Common myeloid progenitor, CD34-positive (primary cell): ENCODE measurements around the gene GDA.

ENCODE experiments used
- CTCF ChIA-PET: fragments of 350-600 bp; sonication (Branson Sonifier 250); formaldehyde crosslinking; loops from one replicate; lab custom pipeline; 2021; ENCODE audit warnings: antibody characterized with exemption; lab: Charles Lee
- POLR2A ChIA-PET: fragments of 350-600 bp; sonication (Branson Sonifier 250); formaldehyde crosslinking; loops from one replicate; lab custom pipeline; 2021; ENCODE audit warnings: antibody characterized with exemption; lab: Charles Lee
- DNase-seq, 3 donors: peaks; one replicate each; pipeline versions ENCODE4 v3.0.0 to v3.0.0-alpha.2; 2013
- H3K27ac ChIP-seq, 2 experiments: 1 replicate in 1 of 2; 2 replicates in 1 of 2; pipeline ENCODE4 v1.7.0; 2013; ENCODE audit warnings: inconsistent platforms in 2 of 2, low read length in 2 of 2, mild to moderate bottlenecking in 2 of 2, low read depth in 1 of 2, moderate library complexity in 1 of 2; ENCODE audit not compliant: severe bottlenecking in 2 of 2, insufficient read depth in 1 of 2, poor library complexity in 1 of 2
- H3K27me3 ChIP-seq, 5 experiments: replicated peaks in 2 of 5; 1 replicate in 3 of 5; 2 replicates in 2 of 5; pipeline versions ENCODE4 v1.6.1 to v1.7.0; 2013; ENCODE audit warnings: low read length in 4 of 5, mild to moderate bottlenecking in 2 of 5, moderate library complexity in 2 of 5, inconsistent platforms in 1 of 5; ENCODE audit not compliant: insufficient read depth in 5 of 5, control insufficient read depth in 4 of 5
- H3K36me3 ChIP-seq, 4 experiments: 1 replicate in 2 of 4; 2 replicates in 2 of 4; pipeline versions ENCODE4 v1.6.1 to v1.7.0; 2013; ENCODE audit warnings: low read length in 3 of 4, control low read depth in 1 of 4, mild to moderate bottlenecking in 1 of 4; ENCODE audit not compliant: control insufficient read depth in 4 of 4, insufficient read depth in 4 of 4
- H3K4me1 ChIP-seq, 4 experiments: 1 replicate in 3 of 4; 2 replicates in 1 of 4; pipeline versions ENCODE4 v1.6.1 to v1.7.1; 2013; ENCODE audit warnings: low read length in 3 of 4, mild to moderate bottlenecking in 3 of 4, control low read depth in 1 of 4, inconsistent platforms in 1 of 4, moderate library complexity in 1 of 4; ENCODE audit not compliant: control insufficient read depth in 4 of 4, insufficient read depth in 4 of 4; ENCODE audit errors: control extremely low read depth in 1 of 4
- H3K4me3 ChIP-seq, 7 experiments: 1 replicate in 4 of 7; 2 replicates in 3 of 7; pipeline versions ENCODE4 v1.5.1 to v1.7.0; 2013; ENCODE audit warnings: mild to moderate bottlenecking in 7 of 7, low read length in 6 of 7, moderate library complexity in 6 of 7, inconsistent platforms in 2 of 7, low read depth in 2 of 7, control low read depth in 1 of 7; ENCODE audit not compliant: insufficient read depth in 4 of 7, control insufficient read depth in 1 of 7; ENCODE audit errors: extremely low read depth in 1 of 7
- H3K9me3 ChIP-seq, 5 experiments: 1 replicate in 4 of 5; 2 replicates in 1 of 5; pipeline versions ENCODE4 v1.6.1 to v1.7.1; 2013; ENCODE audit warnings: low read length in 4 of 5, mild to moderate bottlenecking in 2 of 5, inconsistent platforms in 1 of 5, low read depth in 1 of 5, moderate library complexity in 1 of 5; ENCODE audit not compliant: control insufficient read depth in 4 of 5, insufficient read depth in 2 of 5; ENCODE audit errors: control extremely low read depth in 1 of 5
- WGBS: methylation state at CpG from one replicate; pipeline ENCODE4 v1.1.5; 2013; ENCODE audit not compliant: insufficient coverage; 5-methylcytosine and 5-hydroxymethylcytosine counted together

The GDA gene

DNA sequence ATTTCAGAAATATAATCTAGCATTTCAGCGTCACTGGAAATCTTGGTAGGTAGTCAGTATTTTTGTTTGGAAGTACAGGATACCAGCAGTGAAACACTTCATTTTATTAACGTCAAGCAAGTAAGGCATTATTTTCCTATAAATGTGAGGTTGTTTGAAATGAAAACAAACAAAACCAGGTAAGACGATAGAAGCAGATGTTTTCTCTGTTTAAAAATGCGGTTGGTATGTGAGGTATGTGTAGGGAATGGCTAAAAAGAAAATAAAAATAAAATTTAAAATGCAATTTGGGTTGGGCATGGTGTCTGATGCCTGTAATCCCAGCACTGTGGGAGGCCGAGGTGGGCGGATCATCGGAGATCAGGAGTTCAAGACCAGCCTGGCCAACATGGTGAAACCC lies 16.1 kb downstream of the GDA start:
- DNase-seq, result no peak
- H3K27me3 ChIP-seq, result peaks cover 0 to 2% (median 0%) of the 10 kb centered on the region in 5 experiments
- peaks cover 0 to 2% (median 0%) of the 10 kb centered on the region in 5 experiments for H3K9me3 ChIP-seq
- ChIA-PET POLR2A (no interaction called here), CTCF (no interaction called here)
- H3K36me3 ChIP-seq, result no peaks in the 10 kb centered on the region
- H3K4me1 ChIP-seq, result no peaks in the 10 kb centered on the region
- H3K4me3 ChIP-seq, result no peak overlapping the region
- WGBS, result 100% methylated on average over 6 of the region's 7 CpGs
- H3K27ac ChIP-seq, result no peak overlapping the region

DNA sequence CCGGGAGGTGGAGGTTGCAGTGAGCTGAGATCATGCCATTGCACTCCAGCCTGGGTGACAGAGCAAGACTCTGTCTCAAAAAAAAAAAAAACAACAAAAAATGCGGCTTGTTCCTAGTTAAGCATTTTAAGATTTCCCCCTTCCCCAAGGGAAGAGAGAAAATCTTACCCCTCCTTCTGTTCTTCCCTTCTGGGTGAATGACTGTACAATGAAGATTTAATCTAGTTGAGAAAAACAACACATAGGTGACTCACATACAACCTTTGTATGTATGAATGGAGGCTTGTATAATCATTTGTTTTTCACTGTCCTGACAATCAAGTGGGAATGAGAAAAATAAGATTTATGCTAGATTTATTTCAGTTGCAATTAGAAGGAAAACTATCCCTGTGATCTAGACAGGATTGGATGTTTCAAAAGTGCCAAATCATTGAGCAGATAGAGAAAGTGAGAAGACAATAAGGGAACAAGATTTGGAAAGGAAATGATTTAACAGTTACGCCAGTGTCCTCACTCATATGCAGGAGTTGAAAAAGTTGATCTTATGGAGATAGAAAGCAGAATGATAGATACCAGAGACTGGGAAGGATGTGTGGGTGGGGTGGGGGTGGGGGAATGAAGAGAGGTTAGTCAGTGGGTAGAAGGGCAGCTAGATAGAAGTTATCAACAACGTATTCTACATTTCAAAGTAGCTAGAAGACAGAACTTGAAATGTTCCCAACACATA lies 16.7 kb downstream of the GDA start:
- Histone ChIP-seq H3K36me3 (no peaks in the 10 kb centered on the region), H3K27ac (no peak overlapping the region), H3K4me3 (no peak overlapping the region), H3K27me3 (peaks cover 0 to 2% (median 0%) of the 10 kb centered on the region in 5 experiments), H3K4me1 (no peaks in the 10 kb centered on the region), H3K9me3 (no peaks in the 10 kb centered on the region)
- ChIA-PET POLR2A (no interaction called here), CTCF (no interaction called here)
- 85% methylated on average over 2 of the region's 4 CpGs for whole genome bisulfite sequencing
- DNase-seq, result no peak

DNA sequence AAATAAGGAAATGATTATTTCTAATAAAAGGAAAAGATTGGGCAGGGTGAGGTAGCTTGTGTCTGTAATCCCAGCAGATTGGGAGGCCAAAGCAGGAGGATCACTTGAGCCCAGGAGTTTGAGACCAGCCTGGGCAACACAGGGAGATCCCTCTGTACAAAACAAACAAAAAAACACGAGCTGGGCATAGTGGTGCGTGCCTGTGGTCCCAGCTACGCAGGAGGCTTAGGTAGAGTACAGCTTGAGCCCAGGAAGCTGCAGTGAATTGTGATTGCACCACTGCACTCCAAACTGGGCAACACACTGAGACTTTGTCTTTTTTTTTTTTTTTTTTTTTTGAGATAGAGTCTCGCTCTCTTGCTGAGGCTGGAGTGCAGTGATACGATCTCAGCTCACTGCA lies 18.8 kb downstream of the GDA start:
- Histone ChIP-seq H3K36me3 (no peaks in the 10 kb centered on the region), H3K27me3 (peaks cover 0 to 2% (median 0%) of the 10 kb centered on the region in 5 experiments), H3K4me1 (no peaks in the 10 kb centered on the region), H3K4me3 (no peak overlapping the region), H3K27ac (no peak overlapping the region), H3K9me3 (no peaks in the 10 kb centered on the region)
- CTCF ChIA-PET, result no interaction called here
- WGBS, result no CpG with 5 or more reads among the region's 5 CpGs
- no peak for DNase-seq
- POLR2A ChIA-PET, result no interaction called here

DNA sequence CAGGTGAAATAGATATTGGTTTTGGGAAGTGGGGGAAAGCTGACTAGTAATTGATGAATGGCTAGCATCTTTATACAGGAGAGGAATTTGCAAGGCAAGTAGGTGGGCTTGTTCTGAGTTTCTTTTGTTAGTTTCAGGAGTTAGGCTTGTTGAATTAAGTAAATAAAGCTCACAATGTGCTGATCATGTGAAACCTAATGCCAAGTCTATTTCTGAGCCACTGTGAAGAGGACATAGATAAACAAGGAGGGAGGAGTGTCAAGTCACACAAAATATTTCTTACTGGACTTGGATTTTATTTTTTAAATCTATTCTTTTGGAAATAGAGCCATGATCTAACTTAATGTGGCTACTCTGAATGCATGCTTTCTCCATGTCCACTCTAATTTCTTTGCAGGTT lies 19.9 kb downstream of the GDA start:
- no peaks in the 10 kb centered on the region for H3K9me3 ChIP-seq
- no peak overlapping the region for H3K4me3 ChIP-seq
- ChIA-PET POLR2A (no interaction called here), CTCF (interaction anchor here (1.2 kb wide), 1 partner anchor 10 kb away, joined by 3 read pairs; no protein-coding TSS in a partner anchor)
- H3K27ac ChIP-seq, result no peak overlapping the region
- H3K4me1 ChIP-seq, result no peaks in the 10 kb centered on the region
- peaks cover 0 to 2% (median 0%) of the 10 kb centered on the region in 5 experiments for H3K27me3 ChIP-seq
- DNase-seq, result no peak
- no peaks in the 10 kb centered on the region for H3K36me3 ChIP-seq

DNA sequence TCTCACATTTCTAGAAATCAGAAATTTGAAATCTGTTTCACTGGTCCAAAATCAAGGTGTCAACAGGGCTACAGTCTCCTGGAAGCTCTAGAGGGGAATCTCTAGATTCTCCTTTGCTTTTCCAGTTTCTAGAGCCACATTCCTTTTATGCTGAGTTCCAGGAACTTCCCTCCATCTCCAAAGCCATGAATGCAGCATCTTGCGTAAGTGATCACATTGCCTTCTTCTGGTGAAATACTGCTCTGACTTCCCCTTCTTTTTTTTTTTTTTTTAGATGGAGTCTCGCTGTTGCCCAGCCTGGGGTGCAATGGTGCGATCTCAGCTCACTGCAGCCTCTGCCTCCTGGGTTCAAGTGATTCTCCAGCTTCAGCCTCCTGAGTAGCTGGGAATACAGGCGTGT lies 23.8 kb downstream of the GDA start:
- DNase-seq, result no peak
- Histone ChIP-seq H3K36me3 (no peaks in the 10 kb centered on the region), H3K27me3 (peaks cover 0 to 2% (median 0%) of the 10 kb centered on the region in 5 experiments), H3K27ac (no peak overlapping the region), H3K4me3 (no peak overlapping the region), H3K4me1 (no peaks in the 10 kb centered on the region), H3K9me3 (no peaks in the 10 kb centered on the region)
- WGBS, result 95% methylated on average over 4 of the region's 4 CpGs
- ChIA-PET CTCF (no interaction called here), POLR2A (no interaction called here)

DNA sequence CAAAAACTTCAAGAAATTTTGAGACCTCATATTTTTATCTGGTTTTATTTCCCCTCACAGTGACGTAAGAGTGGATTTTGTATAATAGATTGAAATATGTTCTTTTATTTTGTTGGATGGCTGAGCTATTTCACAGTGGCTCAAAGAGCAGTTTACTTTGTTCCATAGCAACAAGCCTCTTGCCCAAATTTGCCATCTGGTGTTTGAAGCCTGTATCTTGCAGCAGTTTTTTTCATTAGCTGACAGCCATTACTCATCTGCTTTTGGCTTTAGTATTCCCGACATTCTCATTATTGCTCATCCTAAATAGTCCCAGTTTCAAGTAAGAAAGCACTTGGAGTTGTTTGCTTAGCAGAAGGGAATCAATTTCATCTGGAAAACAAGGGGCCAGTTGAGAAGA lies 36.3 kb downstream of the GDA start:
- POLR2A ChIA-PET, result no interaction called here
- H3K9me3 ChIP-seq, result peaks cover 0 to 7% (median 0%) of the 10 kb centered on the region in 5 experiments
- H3K27me3 ChIP-seq, result no peaks in the 10 kb centered on the region
- DNase-seq, result no peak
- no peaks in the 10 kb centered on the region for H3K4me1 ChIP-seq
- no peaks in the 10 kb centered on the region for H3K36me3 ChIP-seq
- WGBS, result no CpG with 5 or more reads among the region's 2 CpGs
- no peak overlapping the region for H3K27ac ChIP-seq
- CTCF ChIA-PET, result interaction anchor here (1.1 to 1.6 kb wide), 2 partner anchors 9 to 15 kb away, joined by 4 to 5 read pairs; no protein-coding TSS in a partner anchor
- H3K4me3 ChIP-seq, result no peak overlapping the region

DNA sequence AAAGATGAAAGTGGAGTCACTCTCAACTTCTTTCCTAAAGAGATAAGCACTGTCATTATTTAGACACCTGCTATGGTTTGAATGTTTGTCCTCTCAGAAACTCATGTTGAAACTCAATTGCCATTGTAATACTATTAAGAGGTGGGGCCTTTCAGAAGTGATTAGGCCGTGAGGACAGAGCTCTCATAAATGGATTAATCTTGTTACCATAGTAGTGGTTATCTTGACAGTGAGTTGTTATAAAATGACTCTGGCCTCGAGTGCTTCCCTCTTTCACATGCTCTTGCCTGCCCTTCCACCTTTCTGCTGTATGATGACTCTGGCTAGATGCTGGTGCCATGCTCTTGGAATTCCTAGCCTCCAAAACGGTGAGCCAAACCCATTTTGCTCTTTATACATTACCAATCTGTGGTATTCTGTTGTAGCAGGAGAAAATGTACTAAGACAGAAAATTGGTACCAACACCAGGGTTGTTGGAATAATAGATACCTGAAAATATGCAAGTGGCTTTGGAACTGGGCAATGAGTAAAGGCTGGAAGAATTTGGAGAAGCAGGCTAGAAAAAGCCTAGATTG lies 38.0 kb downstream of the GDA start:
- Histone ChIP-seq H3K9me3 (peaks cover 0 to 7% (median 0%) of the 10 kb centered on the region in 5 experiments), H3K27ac (no peak overlapping the region), H3K4me1 (no peaks in the 10 kb centered on the region), H3K4me3 (no peak overlapping the region), H3K36me3 (no peaks in the 10 kb centered on the region), H3K27me3 (no peaks in the 10 kb centered on the region)
- ChIA-PET POLR2A (no interaction called here), CTCF (no interaction called here)
- no peak for DNase-seq
- WGBS, result 75% methylated on average over 1 of the region's 3 CpGs
